NCI-H1092 treated with DMSO at 0.1 percent for 48 hours (cell line): ENCODE data around the gene IFI27.

Source experiments
- DNase-seq: peaks from one replicate; lab custom pipeline; 2025; lab: John Stamatoyannopoulos, UW

IFI27 gene

GRCh38 chr14:94125659-94126418, 15.3 kb downstream of the IFI27 start:
- no peak for DNase-seq

GRCh38 chr14:94126419-94126677, 15.8 kb downstream of the IFI27 start:
- DNase-seq = no peak

GRCh38 chr14:94126800-94127199, 16.3 kb downstream of the IFI27 start:
- no peak for DNase-seq

GRCh38 chr14:94127330-94127729, 16.8 kb downstream of the IFI27 start:
- no peak for DNase-seq

- DNase-seq = no peak
Measured at GRCh38 chr14:94128216-94128839, 17.8 kb downstream of the IFI27 start.

- DNase-seq = peak; percentile 47
Measured at GRCh38 chr14:94129111-94129757, 18.7 kb downstream of the IFI27 start, which contains the start of gene IFI27L2. IFI27L2 (minus strand) TSS chr14:94129604; CDS start chr14:94129564, 40 bp downstream.

GRCh38 chr14:94129758-94130414, 19.4 kb downstream of the IFI27 start:
- DNase-seq = no peak

- peak; percentile 62 for DNase-seq
Measured at GRCh38 chr14:94132285-94132887, 21.9 kb downstream of the IFI27 start.

- no peak for DNase-seq
Measured at GRCh38 chr14:94135476-94135875, 24.9 kb downstream of the IFI27 start.

GRCh38 chr14:94136575-94137331, 26.2 kb downstream of the IFI27 start:
- peak; percentile 64 for DNase-seq

- no peak for DNase-seq
Measured at GRCh38 chr14:94138251-94138650, 27.7 kb downstream of the IFI27 start.

- DNase-seq = no peak
Measured at GRCh38 chr14:94139006-94139405, 28.5 kb downstream of the IFI27 start.

GRCh38 chr14:94139421-94139820, 28.9 kb downstream of the IFI27 start:
- DNase-seq = no peak

GRCh38 chr14:94142247-94142646, 31.7 kb downstream of the IFI27 start:
- DNase-seq = no peak

GRCh38 chr14:94142836-94143235, 32.3 kb downstream of the IFI27 start:
- DNase-seq = no peak

GRCh38 chr14:94143239-94143638, 32.7 kb downstream of the IFI27 start:
- DNase-seq = no peak

- DNase-seq = no peak
Measured at GRCh38 chr14:94143711-94144110, 33.2 kb downstream of the IFI27 start.

GRCh38 chr14:94144765-94145164, 34.2 kb downstream of the IFI27 start:
- DNase-seq = no peak

GRCh38 chr14:94145902-94146527, 35.5 kb downstream of the IFI27 start:
- no peak for DNase-seq

- DNase-seq = no peak
Measured at GRCh38 chr14:94152676-94153075, 42.1 kb downstream of the IFI27 start.

GRCh38 chr14:94153750-94154342, 43.3 kb downstream of the IFI27 start:
- DNase-seq = no peak
